Osteoblast (primary cell): ENCODE results near the gene PPP1R9B. TPM values are rescaled to one million over a fixed set of nuclear protein-coding genes. Genes with fewer than 3 reads are reported as not detected.

Experiments
- DNase-seq: peaks from one replicate; pipeline ENCODE4 v3.0.0; 2011; ENCODE audit warnings: low spot score, mixed read lengths; ENCODE audit not compliant: insufficient read length; ENCODE audit errors: missing footprints
- H2AFZ ChIP-seq: 2 replicates; pipeline ENCODE4 v1.6.0; 2011; ENCODE audit warnings: mild to moderate bottlenecking, low read length
- H3K27ac ChIP-seq: 2 replicates; pipeline ENCODE4 v1.5.1; 2011; ENCODE audit warnings: mild to moderate bottlenecking, low read depth, low read length, moderate library complexity
- H3K27me3 ChIP-seq: 2 replicates; pipeline ENCODE4 v1.6.0; 2012; ENCODE audit warnings: mild to moderate bottlenecking, control low read depth, inconsistent platforms, low read length, moderate library complexity; ENCODE audit not compliant: insufficient read depth
- H3K36me3 ChIP-seq: 2 replicates; pipeline ENCODE4 v1.5.1; 2011; ENCODE audit warnings: mild to moderate bottlenecking, low read length, control low read depth, moderate library complexity; ENCODE audit not compliant: insufficient read depth
- H3K4me1 ChIP-seq: 2 replicates; pipeline ENCODE4 v1.5.1; 2011; ENCODE audit warnings: mild to moderate bottlenecking, low read length, control low read depth, moderate library complexity; ENCODE audit not compliant: insufficient read depth
- H3K4me2 ChIP-seq: 2 replicates; pipeline ENCODE4 v1.6.0; 2011; ENCODE audit warnings: mild to moderate bottlenecking, low read length; ENCODE audit not compliant: insufficient read depth
- H3K4me3 ChIP-seq: fragments of 200-600 bp; sonication (generic); 3 replicates; pipeline ENCODE4 v1.5.1; 2012; ENCODE audit warnings: mild to moderate bottlenecking, low read length, inconsistent platforms; ENCODE audit not compliant: insufficient read depth
- H3K79me2 ChIP-seq: 2 replicates; pipeline ENCODE4 v1.6.0; 2012; ENCODE audit warnings: mild to moderate bottlenecking, low read length, control low read depth, inconsistent platforms; ENCODE audit not compliant: insufficient read depth
- H3K9me3 ChIP-seq: 2 replicates; pipeline ENCODE4 v1.5.1; 2011; ENCODE audit warnings: low read depth, low read length, control low read depth
- H4K20me1 ChIP-seq: 2 replicates; pipeline ENCODE4 v1.6.0; 2012; ENCODE audit warnings: mild to moderate bottlenecking, low read length, control low read depth; ENCODE audit not compliant: insufficient read depth
- total RNA-seq: library from RNA; depleted of rRNA; stranded (reverse); fragments of >200 nt; gene quantifications from 2 replicates; pipeline ENCODE4 v1.2.3, GENCODE V29; 2012
- TF ChIP-seq, protein P1 (sequence below): IDR thresholded peaks from 2 replicates; pipeline ENCODE4 v1.5.1; 2011; ENCODE audit warnings: mild to moderate bottlenecking, low read depth, low read length, moderate library complexity; ENCODE audit errors: extremely low read depth

The PPP1R9B gene
- total RNA-seq, 1 donor = 48.9 TPM

DNA sequence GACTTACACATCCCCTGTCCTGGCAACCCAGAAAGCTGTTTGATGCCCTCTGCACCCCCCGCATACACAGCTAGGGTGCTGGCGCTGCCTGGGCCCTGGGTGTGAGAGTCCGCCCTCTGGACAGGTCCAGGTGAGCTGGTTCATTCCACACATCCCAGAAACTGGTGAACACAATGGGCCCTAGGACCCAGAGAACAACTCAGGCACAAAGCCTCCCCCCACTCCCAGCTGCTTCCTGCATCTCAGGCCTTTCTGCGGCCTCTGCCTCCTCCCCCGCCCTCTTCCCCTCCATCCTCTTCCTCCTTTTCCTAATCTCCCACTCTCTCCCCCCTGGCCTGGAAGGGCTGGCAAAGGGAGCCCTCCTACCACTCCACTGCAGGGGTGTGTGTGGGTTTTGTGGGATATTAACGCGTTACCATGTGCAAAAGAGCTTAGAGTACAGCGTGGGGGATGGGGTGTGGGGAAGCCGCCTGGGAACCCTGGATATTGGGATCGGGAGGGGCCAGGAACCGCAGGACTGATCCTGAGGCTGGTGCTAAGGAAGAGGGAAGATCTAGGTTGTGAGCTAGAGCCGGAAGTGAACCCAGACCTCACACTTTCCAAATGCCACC lies 1.6 kb upstream of the PPP1R9B start:
- Histone ChIP-seq H2AFZ (peak overlapping the region; percentile 68), H3K79me2 (peaks cover 38% of the 10 kb centered on the region)
- TF ChIP-seq, protein P1, sequence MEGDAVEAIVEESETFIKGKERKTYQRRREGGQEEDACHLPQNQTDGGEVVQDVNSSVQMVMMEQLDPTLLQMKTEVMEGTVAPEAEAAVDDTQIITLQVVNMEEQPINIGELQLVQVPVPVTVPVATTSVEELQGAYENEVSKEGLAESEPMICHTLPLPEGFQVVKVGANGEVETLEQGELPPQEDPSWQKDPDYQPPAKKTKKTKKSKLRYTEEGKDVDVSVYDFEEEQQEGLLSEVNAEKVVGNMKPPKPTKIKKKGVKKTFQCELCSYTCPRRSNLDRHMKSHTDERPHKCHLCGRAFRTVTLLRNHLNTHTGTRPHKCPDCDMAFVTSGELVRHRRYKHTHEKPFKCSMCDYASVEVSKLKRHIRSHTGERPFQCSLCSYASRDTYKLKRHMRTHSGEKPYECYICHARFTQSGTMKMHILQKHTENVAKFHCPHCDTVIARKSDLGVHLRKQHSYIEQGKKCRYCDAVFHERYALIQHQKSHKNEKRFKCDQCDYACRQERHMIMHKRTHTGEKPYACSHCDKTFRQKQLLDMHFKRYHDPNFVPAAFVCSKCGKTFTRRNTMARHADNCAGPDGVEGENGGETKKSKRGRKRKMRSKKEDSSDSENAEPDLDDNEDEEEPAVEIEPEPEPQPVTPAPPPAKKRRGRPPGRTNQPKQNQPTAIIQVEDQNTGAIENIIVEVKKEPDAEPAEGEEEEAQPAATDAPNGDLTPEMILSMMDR = no peak

DNA sequence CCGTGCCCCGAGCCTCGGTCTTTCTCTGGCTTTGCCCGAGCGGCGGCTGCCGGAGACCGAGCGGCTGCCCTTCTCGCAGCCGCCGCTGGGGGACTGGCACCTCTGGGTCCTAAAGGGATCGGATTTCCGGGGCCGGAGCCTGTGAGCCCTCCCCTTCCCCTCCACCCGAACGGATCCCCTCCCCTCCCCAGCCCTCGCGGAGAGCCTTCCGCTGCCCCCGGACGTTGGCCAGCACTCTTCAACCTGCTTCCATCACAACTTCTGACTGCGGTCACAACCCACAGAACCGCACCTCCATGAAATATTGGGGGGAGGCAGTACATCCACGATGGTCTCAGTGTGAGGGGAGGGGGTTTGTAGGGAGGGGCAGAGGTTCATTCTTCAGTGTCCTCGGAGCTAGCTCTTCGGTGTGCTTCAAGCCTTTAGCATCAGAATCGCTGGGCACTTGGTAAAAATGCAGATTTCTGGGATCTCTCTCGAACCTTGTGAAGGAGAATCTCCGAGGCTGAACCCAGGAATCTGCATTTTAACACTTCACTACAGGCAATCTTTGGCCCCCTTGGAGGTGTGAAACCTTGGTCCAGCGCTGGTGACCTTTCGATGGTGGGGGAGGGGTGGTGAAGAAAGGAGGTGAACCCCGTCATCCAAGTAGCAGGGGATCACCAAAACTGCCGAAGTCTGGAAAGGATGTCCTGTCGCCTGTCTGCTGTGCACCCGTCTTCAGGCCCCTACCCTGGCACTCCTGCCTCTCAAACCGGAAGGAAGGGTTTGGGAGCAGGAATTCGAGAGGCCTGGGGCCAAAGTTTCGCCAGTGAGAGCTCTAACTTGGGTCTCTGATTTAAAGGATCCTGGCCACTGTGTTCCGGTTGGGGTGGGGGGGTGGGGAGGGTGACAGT lies 812 bp upstream of the PPP1R9B start:
- H3K4me1 ChIP-seq = peaks cover 64% of the 10 kb centered on the region
- H3K4me2 ChIP-seq = peak overlapping the region; percentile 85
- H3K4me3 ChIP-seq = peak overlapping the region; percentile 84
- peaks cover 24% of the 10 kb centered on the region for H4K20me1 ChIP-seq
- H3K27ac ChIP-seq = peak overlapping the region; percentile 50
- DNase-seq = peak; percentile 100
- TF ChIP-seq, protein P1 = peak; percentile 44
- H3K79me2 ChIP-seq = peaks cover 45% of the 10 kb centered on the region
- H3K9me3 ChIP-seq = no peaks in the 10 kb centered on the region
- H3K36me3 ChIP-seq = no peaks in the 10 kb centered on the region
- H3K27me3 ChIP-seq = no peaks in the 10 kb centered on the region
- H2AFZ ChIP-seq = peak overlapping the region; percentile 76

More for the DNA sequence above, 1.6 kb upstream of the PPP1R9B start:
- Histone ChIP-seq H3K27ac (peak overlapping the region; percentile 54), H3K4me2 (peak overlapping the region; percentile 85), H3K4me3 (peak overlapping the region; percentile 84), H3K9me3 (no peaks in the 10 kb centered on the region), H4K20me1 (peaks cover 16% of the 10 kb centered on the region), H3K4me1 (peaks cover 56% of the 10 kb centered on the region), H3K27me3 (no peaks in the 10 kb centered on the region), H3K36me3 (no peaks in the 10 kb centered on the region)
- peak; percentile 99 for DNase-seq

DNA sequence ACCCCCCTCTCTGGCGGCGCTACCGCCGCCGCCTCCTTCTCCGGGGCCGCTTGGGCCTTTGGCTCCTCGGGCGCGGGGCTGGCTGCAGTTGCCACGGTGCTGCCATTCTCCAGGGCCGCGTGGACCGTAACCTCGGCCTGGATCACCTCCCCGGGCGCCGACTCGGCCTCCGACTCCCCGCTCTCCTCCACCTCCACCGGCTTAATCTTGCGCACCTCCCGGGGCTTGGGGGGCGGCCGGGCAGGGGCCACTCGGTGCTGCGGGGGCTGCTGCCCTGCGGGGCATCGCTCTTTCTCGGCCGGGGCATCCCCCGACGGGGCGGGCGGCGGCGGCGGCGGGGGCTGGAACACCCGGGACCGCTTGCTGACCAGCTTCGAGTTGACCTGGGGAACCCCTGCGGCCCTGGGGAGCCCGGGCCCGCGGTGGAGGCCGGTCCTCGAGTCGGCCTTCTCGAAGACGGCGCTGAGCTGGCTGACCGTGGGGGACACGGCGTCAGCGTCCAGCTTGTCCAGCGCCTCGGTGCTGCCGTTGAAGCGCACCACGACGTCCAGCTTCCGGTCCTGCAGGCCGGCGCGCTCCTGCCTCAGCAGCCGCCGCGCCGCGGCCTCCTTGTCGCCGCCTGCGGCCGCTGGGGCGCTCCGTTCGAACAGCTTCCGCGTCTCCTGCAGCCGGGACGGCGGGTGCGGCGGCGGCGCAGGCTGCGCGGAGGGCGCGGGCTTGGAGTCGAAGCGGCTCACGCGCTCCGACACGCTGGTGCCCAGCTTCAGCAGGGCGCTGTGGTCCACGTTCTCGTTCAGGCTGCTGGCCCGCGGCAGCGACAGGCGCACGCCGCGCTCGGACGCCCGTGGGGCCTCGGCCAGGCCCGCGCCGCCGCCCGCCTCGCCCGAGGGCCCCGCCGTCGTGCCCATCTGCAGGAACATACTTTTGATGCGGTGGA lies 792 bp downstream of the PPP1R9B start:
- peaks cover 61% of the 10 kb centered on the region for H3K79me2 ChIP-seq
- peaks cover 54% of the 10 kb centered on the region for H3K4me1 ChIP-seq
- H4K20me1 ChIP-seq = peaks cover 40% of the 10 kb centered on the region
- no peak overlapping the region for H2AFZ ChIP-seq
- H3K9me3 ChIP-seq = no peaks in the 10 kb centered on the region
- H3K27me3 ChIP-seq = no peaks in the 10 kb centered on the region
- TF ChIP-seq, protein P1 = no peak
- peak; percentile 91 for DNase-seq
- peak overlapping the region; percentile 95 for H3K4me2 ChIP-seq
- peak overlapping the region; percentile 70 for H3K27ac ChIP-seq
- peaks cover 9% of the 10 kb centered on the region for H3K36me3 ChIP-seq
- peak overlapping the region; percentile 84 for H3K4me3 ChIP-seq
